Smooth muscle cell (in vitro differentiated cells): Measurements from ENCODE around the gene VAPA. TPM values are rescaled to one million over a fixed set of nuclear protein-coding genes. Genes with fewer than 3 reads are reported as not detected.

Experiments used
- DNase-seq: peaks from one replicate; lab custom pipeline; 2025; ENCODE audit not compliant: unreplicated experiment; lab: John Stamatoyannopoulos, UW
- H2AFZ ChIP-seq: fragments of 200-600 bp; sonication (generic); 2 replicates; pipeline ENCODE4 v1.6.0; 2016; ENCODE audit warnings: antibody characterized with exemption, low read depth, mild to moderate bottlenecking
- H3F3A ChIP-seq: fragments of 200-600 bp; sonication (generic); 2 replicates; pipeline ENCODE4 v1.6.0; 2017; ENCODE audit warnings: antibody characterized with exemption, low read depth
- H3K27ac ChIP-seq: fragments of 200-600 bp; sonication (generic); 2 replicates; pipeline ENCODE4 v1.5.1; 2016; ENCODE audit warnings: low read depth, mild to moderate bottlenecking
- H3K27me3 ChIP-seq: fragments of 200-600 bp; sonication (generic); 2 replicates; pipeline ENCODE4 v1.6.1; 2016; ENCODE audit warnings: low read depth, mild to moderate bottlenecking
- H3K36me3 ChIP-seq: fragments of 200-600 bp; sonication (generic); 2 replicates; pipeline ENCODE4 v1.5.1; 2016; ENCODE audit warnings: low read depth
- H3K4me1 ChIP-seq: fragments of 200-600 bp; sonication (generic); 2 replicates; pipeline ENCODE4 v1.5.1; 2016; ENCODE audit warnings: low read depth
- H3K4me2 ChIP-seq: fragments of 200-600 bp; sonication (generic); 2 replicates; pipeline ENCODE4 v1.6.0; 2016; ENCODE audit warnings: mild to moderate bottlenecking
- H3K4me3 ChIP-seq: fragments of 200-600 bp; sonication (generic); 2 replicates; pipeline ENCODE4 v1.5.1; 2016; ENCODE audit warnings: mild to moderate bottlenecking
- H3K79me2 ChIP-seq: fragments of 200-600 bp; sonication (generic); 2 replicates; pipeline ENCODE4 v1.6.0; 2016; ENCODE audit warnings: low read depth, mild to moderate bottlenecking
- H3K9ac ChIP-seq: fragments of 200-600 bp; sonication (generic); 2 replicates; pipeline ENCODE4 v1.6.0; 2016; ENCODE audit warnings: low read depth
- H3K9me3 ChIP-seq: fragments of 200-600 bp; sonication (generic); replicated peaks from 2 replicates; pipeline ENCODE4 v1.5.1; 2016; ENCODE audit warnings: low read depth
- H4K20me1 ChIP-seq: fragments of 200-600 bp; sonication (generic); 2 replicates; pipeline ENCODE4 v1.6.0; 2016; ENCODE audit warnings: low read depth
- WGBS: methylation state at CpG from one replicate; pipeline ENCODE4 v1.1.7; 2016; ENCODE audit warnings: low lambda C conversion rate; 5-methylcytosine and 5-hydroxymethylcytosine counted together
- polyA plus RNA-seq: library from polyadenylated mRNA; unstranded; fragments of >200 nt; fragmentation: Nextera tagmentation; extraction: Ambion mirVana; gene quantifications from 2 replicates; pipeline ENCODE4 v1.2.1, GENCODE V29; 2016
- total RNA-seq: library from RNA; depleted of rRNA; stranded (reverse); fragments of >200 nt; gene quantifications from 2 replicates; pipeline ENCODE4 v1.2.3, GENCODE V29; 2014
- TF ChIP-seq, protein P1 (sequence below): fragments of 200-600 bp; sonication (generic); IDR thresholded peaks from 2 replicates; pipeline ENCODE4 v1.5.1; 2017; ENCODE audit warnings: borderline replicate concordance, mild to moderate bottlenecking, antibody characterized with exemption; ENCODE audit not compliant: insufficient read depth, poor library complexity, severe bottlenecking

Gene VAPA
- total and polyA plus RNA-seq, 2 experiments from 2014 or later, result 315 to 350 TPM

DNA sequence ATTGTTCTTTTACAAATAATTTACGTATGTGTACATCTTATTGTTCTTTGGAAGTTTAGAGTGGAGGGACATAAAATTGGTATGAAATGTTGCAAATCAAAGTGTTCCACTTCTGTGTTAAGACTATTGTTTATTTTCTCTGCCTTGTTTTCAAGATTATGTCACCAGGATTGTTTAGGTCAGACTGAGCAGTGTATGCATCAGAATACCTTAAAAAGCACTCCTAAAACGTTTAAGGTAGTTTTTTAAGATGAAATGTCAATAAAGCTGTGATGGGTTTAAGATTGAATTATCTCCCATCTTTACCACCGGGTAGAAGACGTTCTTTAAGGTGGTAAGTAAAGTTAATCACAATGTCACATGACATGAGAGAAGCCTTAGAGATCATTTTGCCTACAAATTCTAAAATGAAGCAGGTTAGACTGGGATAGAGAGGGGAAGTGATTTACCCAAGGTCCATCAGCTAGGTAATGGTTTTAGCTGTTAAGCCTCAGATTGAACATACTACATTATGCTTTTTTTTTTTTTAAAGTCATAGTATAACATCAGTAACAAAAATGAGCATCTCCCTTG, 10.6 kb downstream of the VAPA start:
- WGBS, result 48% methylated on average over 4 of the region's 4 CpGs
- H3K4me2 ChIP-seq, result peak overlapping the region; percentile 6
- no peaks in the 10 kb centered on the region for H3K27me3 ChIP-seq
- H3K9ac ChIP-seq, result no peak overlapping the region
- no peaks in the 10 kb centered on the region for H3K36me3 ChIP-seq
- no peaks in the 10 kb centered on the region for H3K9me3 ChIP-seq
- H3K4me1 ChIP-seq, result peaks cover 67% of the 10 kb centered on the region
- peak overlapping the region; percentile 48 for H3K27ac ChIP-seq
- H3K79me2 ChIP-seq, result peaks cover 100% of the 10 kb centered on the region
- peaks cover 9% of the 10 kb centered on the region for H3F3A ChIP-seq
- H3K4me3 ChIP-seq, result no peak overlapping the region
- DNase-seq, result no peak
- TF ChIP-seq, protein P1, sequence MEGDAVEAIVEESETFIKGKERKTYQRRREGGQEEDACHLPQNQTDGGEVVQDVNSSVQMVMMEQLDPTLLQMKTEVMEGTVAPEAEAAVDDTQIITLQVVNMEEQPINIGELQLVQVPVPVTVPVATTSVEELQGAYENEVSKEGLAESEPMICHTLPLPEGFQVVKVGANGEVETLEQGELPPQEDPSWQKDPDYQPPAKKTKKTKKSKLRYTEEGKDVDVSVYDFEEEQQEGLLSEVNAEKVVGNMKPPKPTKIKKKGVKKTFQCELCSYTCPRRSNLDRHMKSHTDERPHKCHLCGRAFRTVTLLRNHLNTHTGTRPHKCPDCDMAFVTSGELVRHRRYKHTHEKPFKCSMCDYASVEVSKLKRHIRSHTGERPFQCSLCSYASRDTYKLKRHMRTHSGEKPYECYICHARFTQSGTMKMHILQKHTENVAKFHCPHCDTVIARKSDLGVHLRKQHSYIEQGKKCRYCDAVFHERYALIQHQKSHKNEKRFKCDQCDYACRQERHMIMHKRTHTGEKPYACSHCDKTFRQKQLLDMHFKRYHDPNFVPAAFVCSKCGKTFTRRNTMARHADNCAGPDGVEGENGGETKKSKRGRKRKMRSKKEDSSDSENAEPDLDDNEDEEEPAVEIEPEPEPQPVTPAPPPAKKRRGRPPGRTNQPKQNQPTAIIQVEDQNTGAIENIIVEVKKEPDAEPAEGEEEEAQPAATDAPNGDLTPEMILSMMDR, result no peak
- no peak overlapping the region for H2AFZ ChIP-seq
- peaks cover 100% of the 10 kb centered on the region for H4K20me1 ChIP-seq

DNA sequence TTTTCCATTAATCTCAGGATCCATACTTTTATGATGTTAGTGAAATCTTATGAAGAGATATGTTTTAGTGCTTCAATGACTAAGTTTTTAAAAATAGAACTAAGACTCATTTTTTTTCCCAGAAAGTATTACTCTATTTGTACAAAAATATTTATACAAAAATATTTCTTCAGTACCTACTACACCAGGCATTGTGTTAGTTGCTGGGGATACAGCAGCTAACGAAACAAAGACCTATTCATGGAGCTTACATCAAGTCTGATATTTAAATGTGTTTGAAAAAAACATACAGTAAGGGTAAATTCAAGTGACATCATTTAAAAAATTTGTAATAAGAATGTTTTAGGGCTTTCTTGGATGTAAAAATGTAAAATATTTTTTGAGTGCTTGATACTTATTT, 11.6 kb downstream of the VAPA start:
- TF ChIP-seq, protein P1, result no peak
- Histone ChIP-seq H3K4me2 (peak overlapping the region; percentile 6), H3K4me3 (no peak overlapping the region), H2AFZ (no peak overlapping the region), H3K9me3 (no peaks in the 10 kb centered on the region), H3F3A (peaks cover 8% of the 10 kb centered on the region), H3K79me2 (peaks cover 100% of the 10 kb centered on the region), H4K20me1 (peaks cover 100% of the 10 kb centered on the region), H3K36me3 (no peaks in the 10 kb centered on the region), H3K4me1 (peaks cover 72% of the 10 kb centered on the region), H3K27ac (peak overlapping the region; percentile 48), H3K9ac (no peak overlapping the region), H3K27me3 (no peaks in the 10 kb centered on the region)
- DNase-seq, result no peak
- WGBS, result 83% methylated on average over 1 of the region's 1 CpG

DNA sequence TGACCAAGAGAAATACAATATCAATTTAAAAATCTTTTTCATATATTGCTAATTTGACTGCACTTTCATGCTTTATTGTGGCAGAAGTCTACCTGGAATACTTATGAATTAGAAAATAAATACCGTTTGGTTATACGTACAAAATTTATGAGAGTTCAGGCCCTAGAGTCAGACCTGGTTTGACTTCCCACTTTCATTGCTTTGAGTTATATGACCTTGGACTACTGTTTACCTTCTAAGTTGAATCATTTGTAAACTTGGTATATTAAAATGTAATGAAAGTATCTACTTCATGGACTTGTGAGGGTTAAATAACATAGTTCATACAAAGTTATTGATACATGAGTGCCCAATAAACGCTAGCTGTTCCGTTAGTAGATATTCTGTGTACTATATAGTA, 12.0 kb downstream of the VAPA start:
- peaks cover 72% of the 10 kb centered on the region for H3K4me1 ChIP-seq
- WGBS, result 92% methylated on average over 4 of the region's 4 CpGs
- no peak for DNase-seq
- peaks cover 100% of the 10 kb centered on the region for H3K79me2 ChIP-seq
- no peaks in the 10 kb centered on the region for H3K36me3 ChIP-seq
- H3K9me3 ChIP-seq, result no peaks in the 10 kb centered on the region
- H3F3A ChIP-seq, result peaks cover 6% of the 10 kb centered on the region
- TF ChIP-seq, protein P1, result no peak
- H3K27ac ChIP-seq, result peak overlapping the region; percentile 48
- no peak overlapping the region for H3K4me3 ChIP-seq
- no peak overlapping the region for H2AFZ ChIP-seq
- no peak overlapping the region for H3K9ac ChIP-seq
- H4K20me1 ChIP-seq, result peaks cover 100% of the 10 kb centered on the region
- H3K27me3 ChIP-seq, result no peaks in the 10 kb centered on the region
- H3K4me2 ChIP-seq, result peak overlapping the region; percentile 6
